ENCODE data around the gene SASH1.

DNA sequence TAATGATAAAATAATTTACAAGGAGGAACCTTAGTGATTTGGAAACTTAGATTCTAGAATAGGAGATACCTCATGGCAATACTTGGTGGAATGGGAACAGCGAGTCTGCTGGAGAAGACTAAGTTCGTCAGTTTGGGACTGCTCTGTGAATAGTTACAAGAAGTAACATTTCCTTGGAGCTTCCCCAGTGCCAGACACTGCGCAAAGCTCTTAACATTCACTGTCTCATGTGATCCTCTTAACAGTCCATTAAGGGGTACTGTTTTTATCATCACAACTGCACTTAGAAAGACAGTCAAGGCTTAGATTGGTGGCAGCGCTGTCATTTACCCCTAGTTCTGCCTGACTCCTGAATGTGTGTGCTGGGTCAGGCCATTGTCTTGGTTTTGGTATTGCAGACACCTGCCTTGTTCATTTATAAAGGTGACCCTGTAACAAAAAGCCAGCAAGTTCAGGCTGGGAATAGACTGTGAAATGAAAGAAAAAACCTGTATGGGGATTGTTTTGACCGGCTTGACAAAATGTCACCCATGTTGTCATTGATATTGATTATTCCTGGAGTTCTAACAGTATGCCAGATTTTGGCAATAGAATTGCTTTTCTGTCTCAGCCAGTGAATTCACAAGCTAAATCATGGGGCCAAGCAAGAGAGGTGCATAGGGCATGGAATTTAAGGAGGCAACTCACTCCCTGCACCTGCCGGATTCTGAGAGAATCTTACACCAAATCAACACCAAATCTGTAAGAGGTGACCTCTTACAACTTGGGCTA lies 118.4 kb downstream of the SASH1 start:
- no peak for TF ChIP-seq EZH2 (IDR thresholded peaks at IDR 0.05; ENCODE audit: low read length, missing control alignments)
- TF ChIP-seq, protein P1, sequence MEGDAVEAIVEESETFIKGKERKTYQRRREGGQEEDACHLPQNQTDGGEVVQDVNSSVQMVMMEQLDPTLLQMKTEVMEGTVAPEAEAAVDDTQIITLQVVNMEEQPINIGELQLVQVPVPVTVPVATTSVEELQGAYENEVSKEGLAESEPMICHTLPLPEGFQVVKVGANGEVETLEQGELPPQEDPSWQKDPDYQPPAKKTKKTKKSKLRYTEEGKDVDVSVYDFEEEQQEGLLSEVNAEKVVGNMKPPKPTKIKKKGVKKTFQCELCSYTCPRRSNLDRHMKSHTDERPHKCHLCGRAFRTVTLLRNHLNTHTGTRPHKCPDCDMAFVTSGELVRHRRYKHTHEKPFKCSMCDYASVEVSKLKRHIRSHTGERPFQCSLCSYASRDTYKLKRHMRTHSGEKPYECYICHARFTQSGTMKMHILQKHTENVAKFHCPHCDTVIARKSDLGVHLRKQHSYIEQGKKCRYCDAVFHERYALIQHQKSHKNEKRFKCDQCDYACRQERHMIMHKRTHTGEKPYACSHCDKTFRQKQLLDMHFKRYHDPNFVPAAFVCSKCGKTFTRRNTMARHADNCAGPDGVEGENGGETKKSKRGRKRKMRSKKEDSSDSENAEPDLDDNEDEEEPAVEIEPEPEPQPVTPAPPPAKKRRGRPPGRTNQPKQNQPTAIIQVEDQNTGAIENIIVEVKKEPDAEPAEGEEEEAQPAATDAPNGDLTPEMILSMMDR (conservative IDR thresholded peaks at IDR 0.05 in 1 of 2, IDR thresholded peaks at IDR 0.05 in 1 of 2; ENCODE audit: low read depth in 1 of 2, low read length in 2 of 2): no peak
